Subcutaneous abdominal adipose tissue (tissue), 5 donors: ENCODE measurements around the gene RABL3.
"Not testable (repeated sequence)": the region's sequence is repeated elsewhere in the genome, so short reads cannot be mapped to it uniquely, and the experiment has no call there.

Experiments used
- H3K27ac ChIP-seq: one replicate; pipeline ENCODE4 v1.7.0; 2013; ENCODE audit warnings: low read depth, mild to moderate bottlenecking, inconsistent platforms, low read length, moderate library complexity
- H3K27me3 ChIP-seq, 5 donors: one replicate each; pipeline ENCODE4 v1.7.0; 2013; ENCODE audit warnings: low read length in 5 of 5, inconsistent platforms in 1 of 5; ENCODE audit not compliant: control insufficient read depth in 5 of 5, insufficient read depth in 4 of 5
- H3K36me3 ChIP-seq, 5 donors: one replicate each; pipeline ENCODE4 v1.7.0; 2013; ENCODE audit warnings: low read length in 5 of 5; ENCODE audit not compliant: control insufficient read depth in 5 of 5, insufficient read depth in 5 of 5
- H3K4me1 ChIP-seq, 5 donors: one replicate each; pipeline ENCODE4 v1.7.0; 2013; ENCODE audit warnings: low read length in 5 of 5, mild to moderate bottlenecking in 3 of 5, moderate library complexity in 1 of 5; ENCODE audit not compliant: control insufficient read depth in 5 of 5, insufficient read depth in 5 of 5
- H3K4me3 ChIP-seq, 5 donors: one replicate each; pipeline ENCODE4 v1.7.0; 2013; ENCODE audit warnings: low read length in 5 of 5, low read depth in 1 of 5
- H3K9ac ChIP-seq, 5 donors: one replicate each; pipeline ENCODE4 v1.7.0; 2013; ENCODE audit warnings: low read length in 5 of 5, mild to moderate bottlenecking in 4 of 5, moderate library complexity in 3 of 5
- H3K9me3 ChIP-seq, 5 donors: one replicate each; pipeline ENCODE4 v1.7.0; 2013; ENCODE audit warnings: low read length in 5 of 5; ENCODE audit not compliant: control insufficient read depth in 5 of 5
- donor health status: healthy.
- donor health status: healthy.
- donor health status: healthy.
- donor health status: healthy.
- donor health status: healthy.

The RABL3 gene

DNA sequence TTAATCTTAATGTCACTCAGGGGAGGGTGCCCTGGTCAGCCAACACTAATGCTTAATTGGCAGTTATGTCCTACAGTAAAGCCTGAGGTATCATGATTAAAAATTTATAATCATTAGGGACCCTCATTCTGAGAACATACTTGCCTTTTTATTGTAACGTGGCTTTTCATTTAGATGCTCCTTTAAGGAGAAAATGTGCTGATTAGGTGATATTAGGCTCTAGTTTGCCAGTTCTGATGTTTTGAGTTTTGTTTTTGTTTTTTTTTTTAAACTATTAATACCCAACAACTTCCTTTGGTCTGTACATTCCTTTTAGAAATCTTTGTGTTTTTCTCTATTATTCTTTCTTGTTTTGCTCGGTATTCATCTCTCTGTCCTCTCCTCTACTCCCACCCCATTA is 10.5 kb upstream of the RABL3 start:
- no peaks in the 10 kb centered on the region for H3K9me3 ChIP-seq
- no peaks in the 10 kb centered on the region for H3K27me3 ChIP-seq
- H3K9ac ChIP-seq = no peak overlapping the region
- H3K36me3 ChIP-seq = peaks cover 6 to 17% (median 8%) of the 10 kb centered on the region in 5 donors
- peaks cover 0 to 6% (median 0%) of the 10 kb centered on the region in 5 donors for H3K4me1 ChIP-seq
- no peak overlapping the region for H3K4me3 ChIP-seq
- no peak overlapping the region for H3K27ac ChIP-seq

DNA sequence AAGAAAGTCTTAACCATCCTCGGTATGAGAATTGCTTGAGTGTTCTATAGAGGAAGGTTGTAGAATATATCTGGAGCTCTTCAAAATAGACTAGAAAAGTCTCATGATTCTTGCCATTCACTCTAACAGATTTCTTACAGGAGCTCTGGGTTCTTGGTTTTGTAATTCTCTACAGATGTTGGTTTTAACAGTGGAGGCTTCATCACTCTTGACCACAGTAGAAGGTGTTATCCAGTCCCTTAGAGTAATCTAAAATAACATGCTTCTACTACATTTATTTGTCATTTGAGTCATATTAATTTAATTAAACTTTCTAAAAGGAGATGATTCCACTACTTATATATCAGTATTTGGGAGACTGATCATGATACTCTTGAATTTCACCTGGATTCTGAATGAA is 9.9 kb upstream of the RABL3 start:
- H3K36me3 ChIP-seq = peaks cover 6 to 17% (median 8%) of the 10 kb centered on the region in 5 donors
- no peaks in the 10 kb centered on the region for H3K9me3 ChIP-seq
- H3K27ac ChIP-seq = no peak overlapping the region
- no peaks in the 10 kb centered on the region for H3K27me3 ChIP-seq
- H3K9ac ChIP-seq = no peak overlapping the region
- peaks cover 0 to 6% (median 0%) of the 10 kb centered on the region in 5 donors for H3K4me1 ChIP-seq
- no peak overlapping the region for H3K4me3 ChIP-seq

DNA sequence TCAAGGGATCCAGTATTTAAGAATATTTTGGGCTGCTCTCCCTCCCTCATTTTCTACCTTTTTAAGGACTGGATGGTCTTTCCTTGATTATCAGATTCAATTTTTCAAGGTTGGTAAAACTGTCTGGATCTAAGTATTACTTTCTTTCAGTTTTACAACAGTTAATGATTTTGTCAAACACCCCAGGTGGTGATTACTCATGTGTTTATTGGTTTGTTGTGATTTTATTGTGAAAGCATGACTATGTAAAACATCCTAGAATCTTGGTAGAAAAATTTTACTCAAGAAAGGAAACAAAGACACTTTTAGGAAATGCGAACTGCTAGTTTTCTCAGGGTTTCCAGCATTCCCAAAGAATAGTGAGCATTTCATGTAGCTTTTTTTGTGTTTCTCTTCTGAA is 7.5 kb upstream of the RABL3 start:
- H3K27me3 ChIP-seq = no peaks in the 10 kb centered on the region
- no peak overlapping the region for H3K27ac ChIP-seq
- peaks cover 0 to 9% (median 6%) of the 10 kb centered on the region in 5 donors for H3K4me1 ChIP-seq
- no peak overlapping the region for H3K9ac ChIP-seq
- no peaks in the 10 kb centered on the region for H3K9me3 ChIP-seq
- H3K4me3 ChIP-seq = no peak overlapping the region
- peaks cover 2 to 17% (median 8%) of the 10 kb centered on the region in 5 donors for H3K36me3 ChIP-seq

DNA sequence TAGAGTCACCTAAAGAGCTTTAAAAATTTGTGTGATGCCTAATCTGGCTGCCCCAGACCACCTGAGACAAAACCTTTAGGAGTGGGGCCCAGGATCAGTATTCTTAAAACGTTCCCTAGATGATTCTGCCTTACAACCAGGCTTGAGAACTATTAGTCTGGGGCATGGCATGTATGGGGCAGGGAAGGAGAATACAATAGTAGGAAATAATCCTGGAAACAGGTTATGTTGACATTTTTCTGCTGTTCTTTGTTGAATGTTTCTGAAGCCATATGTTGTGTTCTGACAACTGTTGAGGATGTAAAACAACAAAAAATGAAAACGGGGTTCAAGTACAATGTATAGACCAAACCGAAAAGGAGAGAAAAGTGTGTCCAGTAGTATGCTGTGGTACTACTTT is 3.1 kb upstream of the RABL3 start:
- peak overlapping the region in 1 of 5 donors; percentile 30 for H3K9ac ChIP-seq
- peaks cover 0 to 1% (median under 1%) of the 10 kb centered on the region in 5 donors for H3K36me3 ChIP-seq
- H3K4me1 ChIP-seq = peaks cover 2 to 32% (median 23%) of the 10 kb centered on the region in 5 donors
- no peak overlapping the region for H3K27ac ChIP-seq
- no peaks in the 10 kb centered on the region for H3K9me3 ChIP-seq
- no peaks in the 10 kb centered on the region for H3K27me3 ChIP-seq
- H3K4me3 ChIP-seq = no peak overlapping the region

DNA sequence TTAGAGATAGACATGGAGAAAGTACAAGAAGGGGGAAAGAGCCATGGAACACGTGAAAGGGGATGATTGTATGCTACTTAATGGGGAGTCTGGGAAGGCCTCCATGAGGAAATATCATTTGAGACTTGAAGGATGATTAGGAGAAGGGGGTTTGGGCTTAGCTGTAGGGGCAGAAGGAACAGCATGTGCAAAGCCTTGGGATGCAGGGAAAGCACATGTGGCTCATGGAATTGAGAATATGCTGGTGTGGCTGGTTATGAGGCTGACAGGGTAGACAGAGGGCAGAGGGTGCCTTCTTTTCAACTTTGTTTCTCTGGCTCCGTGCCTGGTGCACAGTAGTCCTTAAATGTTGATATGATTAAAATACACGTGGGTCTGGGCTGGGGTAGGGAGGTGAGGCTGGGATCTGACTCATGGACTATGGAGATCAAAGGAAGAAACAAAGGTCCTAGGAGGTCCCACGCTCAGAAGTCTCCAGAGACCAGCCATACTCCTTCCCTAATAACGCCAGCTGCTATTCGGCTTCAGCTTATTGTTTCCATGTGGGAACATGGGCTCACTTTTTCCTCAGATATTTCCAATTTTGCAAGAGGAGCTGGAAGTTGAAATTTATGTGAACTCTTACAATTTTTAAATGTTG is 1.4 kb upstream of the RABL3 start:
- Histone ChIP-seq H3K9me3 (no peaks in the 10 kb centered on the region), H3K4me3 (peak overlapping the region; percentile 78 to 100 (median 99)), H3K4me1 (peaks cover 2 to 32% (median 23%) of the 10 kb centered on the region in 5 donors), H3K9ac (peak overlapping the region; percentile 90 to 99 (median 99)), H3K27me3 (no peaks in the 10 kb centered on the region), H3K36me3 (no peaks in the 10 kb centered on the region), H3K27ac (peak overlapping the region; percentile 94)

DNA sequence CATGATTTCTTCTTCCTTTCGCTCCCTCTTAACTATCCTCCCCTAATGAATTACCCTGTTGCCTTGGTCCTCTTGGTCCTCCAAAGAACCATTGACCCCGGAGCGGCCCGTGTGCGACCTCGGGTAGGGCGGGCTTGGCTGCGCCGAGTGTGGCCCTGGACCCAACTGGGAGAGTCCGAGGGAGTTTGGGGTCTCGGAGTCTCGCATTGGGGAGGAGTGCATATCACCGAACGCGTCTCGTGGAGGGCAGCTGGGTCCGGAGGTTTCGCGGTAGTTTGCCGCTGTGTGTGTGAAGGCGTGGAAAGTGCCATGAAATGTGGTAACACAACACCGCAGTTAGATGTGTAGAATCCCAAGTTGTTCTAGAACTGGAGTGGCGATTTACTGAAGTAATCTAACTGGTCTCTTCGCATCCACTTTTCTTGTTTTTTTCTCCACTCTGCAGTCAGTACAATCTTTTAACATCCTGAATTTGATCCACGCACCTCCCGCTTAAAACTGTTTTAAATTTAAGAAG is 591 bp upstream of the RABL3 start:
- peak overlapping the region; percentile 94 for H3K27ac ChIP-seq
- H3K9ac ChIP-seq = peak overlapping the region; percentile 90 to 99 (median 99)
- peaks cover 2 to 32% (median 23%) of the 10 kb centered on the region in 5 donors for H3K4me1 ChIP-seq
- no peaks in the 10 kb centered on the region for H3K27me3 ChIP-seq
- peaks cover 0 to 5% (median 0%) of the 10 kb centered on the region in 5 donors for H3K36me3 ChIP-seq
- no peaks in the 10 kb centered on the region for H3K9me3 ChIP-seq
- H3K4me3 ChIP-seq = peak overlapping the region; percentile 78 to 100 (median 99)

DNA sequence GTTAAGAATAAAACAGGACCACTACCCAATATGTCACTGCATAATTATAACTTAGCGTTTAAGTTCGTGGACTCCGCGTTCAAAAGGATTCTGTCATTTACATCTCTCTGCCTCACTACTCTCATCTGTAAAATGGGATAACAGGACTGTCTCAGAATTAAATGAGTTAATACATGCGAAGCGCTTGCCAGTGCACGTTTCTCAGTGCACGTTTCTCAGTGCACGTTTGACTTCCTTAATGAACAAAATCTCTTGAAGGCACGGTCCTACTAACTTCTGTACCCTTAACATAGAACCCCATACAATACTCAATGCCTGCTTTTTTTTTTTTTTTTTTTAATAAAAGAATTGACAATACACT is 499 bp downstream of the RABL3 start:
- Histone ChIP-seq H3K4me3 (peak overlapping the region; percentile 78 to 100 (median 99)), H3K27ac (peak overlapping the region; percentile 94)

DNA sequence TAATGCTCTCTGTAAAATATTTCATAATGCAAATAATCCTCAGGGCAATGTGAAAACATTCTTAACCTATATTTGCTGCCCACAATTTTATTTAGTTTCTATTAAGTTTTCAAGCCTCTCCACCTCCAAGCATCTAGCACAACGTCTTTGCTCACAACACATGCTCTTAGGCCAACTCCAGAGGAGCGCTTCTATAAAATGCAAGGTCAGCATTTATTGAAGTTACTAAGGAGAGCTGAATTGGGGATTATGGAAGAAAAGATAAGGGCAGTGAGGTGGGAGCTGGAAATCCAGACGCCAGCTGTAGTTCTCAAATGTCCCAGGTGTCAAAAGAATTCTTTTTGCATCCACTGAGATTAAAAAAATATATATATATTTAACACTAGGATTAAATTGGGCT is 996 bp downstream of the RABL3 start:
- Histone ChIP-seq H3K36me3 (peaks cover 0 to 6% (median 0%) of the 10 kb centered on the region in 5 donors), H3K9ac (peak overlapping the region in 2 of 5 donors; percentile 90 to 99), H3K27ac (no peak overlapping the region), H3K4me1 (peaks cover 2 to 32% (median 23%) of the 10 kb centered on the region in 5 donors), H3K4me3 (peak overlapping the region; percentile 78 to 100 (median 99)), H3K9me3 (no peaks in the 10 kb centered on the region), H3K27me3 (no peaks in the 10 kb centered on the region)

More for the DNA sequence above, 499 bp downstream of the RABL3 start:
- peak overlapping the region; percentile 89 to 99 (median 99) for H3K9ac ChIP-seq
- no peaks in the 10 kb centered on the region for H3K9me3 ChIP-seq
- H3K4me1 ChIP-seq = peaks cover 2 to 32% (median 23%) of the 10 kb centered on the region in 5 donors
- H3K36me3 ChIP-seq = peaks cover 0 to 6% (median 0%) of the 10 kb centered on the region in 5 donors
- no peaks in the 10 kb centered on the region for H3K27me3 ChIP-seq

DNA sequence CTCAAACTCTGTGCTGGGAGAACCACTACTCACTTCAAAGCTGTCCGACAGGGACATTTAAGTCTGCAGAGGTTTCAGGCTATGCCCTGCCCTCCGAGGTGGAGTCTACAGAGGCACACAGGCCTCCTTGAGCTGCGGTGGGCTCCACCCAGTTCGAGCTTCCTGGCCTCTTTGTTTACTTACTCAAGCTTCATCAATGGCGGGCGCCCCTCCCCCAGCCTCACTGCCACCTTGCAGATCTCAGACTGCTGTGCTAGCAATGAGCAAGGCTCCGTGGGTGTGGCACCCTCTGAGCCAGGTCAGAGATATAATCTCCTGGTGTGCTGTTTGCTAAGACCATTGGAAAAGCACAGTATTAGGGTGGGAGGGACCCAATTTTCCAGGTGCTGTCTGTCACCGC is 4.3 kb downstream of the RABL3 start:
- H3K36me3 ChIP-seq, H3K9ac ChIP-seq, H3K9me3 ChIP-seq, H3K27me3 ChIP-seq, H3K4me3 ChIP-seq, H3K27ac ChIP-seq: not testable (repeated sequence)
- H3K4me1 ChIP-seq = peaks cover 2 to 12% (median 10%) of the 10 kb centered on the region in 5 donors
